Raji (cell line): ENCODE data around the gene AURKAIP1.

Source experiments
- POLR2A ChIP-seq: IDR thresholded peaks from 2 replicates; pipeline ENCODE4 v1.6.1; 2011; ENCODE audit warnings: low read depth, low read length, control low read depth; ENCODE audit not compliant: insufficient read depth

AURKAIP1 gene

GRCh38 chr1:1338278-1338677 is 36.7 kb downstream of the AURKAIP1 start:
- no peak for TF ChIP-seq POLR2A

- no peak for TF ChIP-seq POLR2A
These were observed 37.2 kb downstream of the AURKAIP1 start for GRCh38 chr1:1337793-1338147.

- TF ChIP-seq POLR2A, result no peak
These were observed 37.8 kb downstream of the AURKAIP1 start for GRCh38 chr1:1336931-1337792.

GRCh38 chr1:1336446-1336845 is 38.6 kb downstream of the AURKAIP1 start:
- TF ChIP-seq POLR2A, result no peak

- TF ChIP-seq POLR2A, result no peak
These were observed 39.2 kb downstream of the AURKAIP1 start for GRCh38 chr1:1335792-1336248.

GRCh38 chr1:1335283-1335682 is 39.7 kb downstream of the AURKAIP1 start:
- no peak for TF ChIP-seq POLR2A

- TF ChIP-seq POLR2A, result no peak
These were observed 40.2 kb downstream of the AURKAIP1 start for GRCh38 chr1:1334835-1335234.

- TF ChIP-seq POLR2A, result no peak
These were observed 41.3 kb downstream of the AURKAIP1 start for GRCh38 chr1:1333551-1334241.

GRCh38 chr1:1332774-1333480 is 42.1 kb downstream of the AURKAIP1 start:
- no peak for TF ChIP-seq POLR2A

- TF ChIP-seq POLR2A, result no peak
These were observed 42.8 kb downstream of the AURKAIP1 start for GRCh38 chr1:1332031-1332755.

- no peak for TF ChIP-seq POLR2A
These were observed 43.7 kb downstream of the AURKAIP1 start, which contains the start of gene TAS1R3 for GRCh38 chr1:1331068-1331965. Gene TAS1R3 (plus strand): TSS chr1:1331280. CDS start chr1:1331346, 66 bp downstream.

GRCh38 chr1:1330366-1331067 is 44.5 kb downstream of the AURKAIP1 start:
- peak; percentile 16; the same call in 1 of the 2 replicates for TF ChIP-seq POLR2A
